Erythroblast (primary cell): Measurements from ENCODE around the gene NOTCH2NLA.
"Not testable (repeated sequence)": the region's sequence is repeated elsewhere in the genome, so short reads cannot be mapped to it uniquely, and the experiment has no call there.

Experiments
- DNase-seq, 2 experiments: peaks; one replicate each; lab custom pipeline; 2025; lab: John Stamatoyannopoulos, UW

Gene NOTCH2NLA

GRCh38 chr1:146167273-146167672, 61.5 kb downstream of the NOTCH2NLA start:
- not testable (repeated sequence) for DNase-seq

GRCh38 chr1:146144465-146144864, 84.4 kb downstream of the NOTCH2NLA start, which contains the start of gene NBPF10:
TSS of gene NBPF10 (minus strand) at chr1:146144804. CDS start at chr1:146144769, 35 bp downstream.
- not testable (repeated sequence) for DNase-seq
